ENCODE results near the gene ZNRD2. TPM values are rescaled to one million over a fixed set of nuclear protein-coding genes. Genes with fewer than 3 reads are reported as not detected.
A peak's percentile ranks its signal among the peaks of the same experiment; 100 is the strongest.

Gene ZNRD2
- polyA plus RNA-seq, 4 donors: 27.7 to 49.2 (median 35.0) TPM

- WGBS, 3 donors: 0 to 1% (median 0%) methylated on average over 24 to 50 of the region's 50 CpGs
- Histone ChIP-seq H3K4me3 (ENCODE audit: low read depth in 1 of 3, low read length in 3 of 3) (peak overlapping the region; percentile 75 to 91 (median 85)), H3K4me1 (ENCODE audit: control insufficient read depth in 3 of 3, insufficient read depth in 2 of 3, low read depth in 1 of 3, low read length in 2 of 3) (peaks cover 3 to 31% (median 12%) of the 10 kb centered on the region in 3 donors), H3K36me3 (ENCODE audit: control insufficient read depth in 3 of 3, insufficient read depth in 2 of 3, low read depth in 1 of 3, low read length in 3 of 3) (peaks cover 15 to 65% (median 19%) of the 10 kb centered on the region in 3 donors), H3K27ac (ENCODE audit: low read depth in 1 of 3, low read length in 2 of 3) (peak overlapping the region; percentile 77 to 98 (median 95)), H3K27me3 (ENCODE audit: control insufficient read depth in 3 of 3, insufficient read depth in 3 of 3, low read length in 3 of 3) (no peaks in the 10 kb centered on the region), H3K9me3 (ENCODE audit: control insufficient read depth in 2 of 2, insufficient read depth in 1 of 2, low read depth in 1 of 2, low read length in 1 of 2) (no peaks in the 10 kb centered on the region)
- peak in 1 of 2 donors; percentile 45 for DNase-seq
- no peak for FAIRE-seq
Measured at GRCh38 chr11:65615950-65616574, 45.8 kb downstream of the ZNRD2 start.

GRCh38 chr11:65616575-65617001 is 46.3 kb downstream of the ZNRD2 start:
- no peaks in the 10 kb centered on the region for H3K27me3 ChIP-seq (ENCODE audit: control insufficient read depth in 3 of 3, insufficient read depth in 3 of 3, low read length in 3 of 3)
- DNase-seq: peak in 1 of 2 donors; percentile 51
- H3K9me3 ChIP-seq (ENCODE audit: control insufficient read depth in 2 of 2, insufficient read depth in 1 of 2, low read depth in 1 of 2, low read length in 1 of 2): no peaks in the 10 kb centered on the region
- H3K36me3 ChIP-seq (ENCODE audit: control insufficient read depth in 3 of 3, insufficient read depth in 2 of 3, low read depth in 1 of 3, low read length in 3 of 3): peaks cover 15 to 65% (median 20%) of the 10 kb centered on the region in 3 donors
- peaks cover 3 to 26% (median 10%) of the 10 kb centered on the region in 3 donors for H3K4me1 ChIP-seq (ENCODE audit: control insufficient read depth in 3 of 3, insufficient read depth in 2 of 3, low read depth in 1 of 3, low read length in 2 of 3)
- WGBS, 3 donors: 20 to 52% (median 29%) methylated on average over 10 of the region's 10 CpGs
- H3K27ac ChIP-seq (ENCODE audit: low read depth in 1 of 3, low read length in 2 of 3): peak overlapping the region in 2 of 3 donors; percentile 1 to 31
- FAIRE-seq: no peak
- H3K4me3 ChIP-seq (ENCODE audit: low read depth in 1 of 3, low read length in 3 of 3): peak overlapping the region; percentile 75 to 91 (median 85)

GRCh38 chr11:65617136-65617850 is 47.0 kb downstream of the ZNRD2 start:
- DNase-seq (no peak), FAIRE-seq (no peak)
- H3K27me3 ChIP-seq (ENCODE audit: control insufficient read depth in 3 of 3, insufficient read depth in 3 of 3, low read length in 3 of 3): no peaks in the 10 kb centered on the region
- peaks cover 15 to 65% (median 20%) of the 10 kb centered on the region in 3 donors for H3K36me3 ChIP-seq (ENCODE audit: control insufficient read depth in 3 of 3, insufficient read depth in 2 of 3, low read depth in 1 of 3, low read length in 3 of 3)
- H3K4me3 ChIP-seq (ENCODE audit: low read depth in 1 of 3, low read length in 3 of 3): no peak overlapping the region
- WGBS, 3 donors: 87 to 92% (median 92%) methylated on average over 17 of the region's 17 CpGs
- H3K4me1 ChIP-seq (ENCODE audit: control insufficient read depth in 3 of 3, insufficient read depth in 2 of 3, low read depth in 1 of 3, low read length in 2 of 3): peaks cover 3 to 18% (median 5%) of the 10 kb centered on the region in 3 donors
- H3K9me3 ChIP-seq (ENCODE audit: control insufficient read depth in 2 of 2, insufficient read depth in 1 of 2, low read depth in 1 of 2, low read length in 1 of 2): no peaks in the 10 kb centered on the region
- no peak overlapping the region for H3K27ac ChIP-seq (ENCODE audit: low read depth in 1 of 3, low read length in 2 of 3)

- Histone ChIP-seq H3K9me3 (ENCODE audit: control insufficient read depth in 2 of 2, insufficient read depth in 1 of 2, low read depth in 1 of 2, low read length in 1 of 2) (no peaks in the 10 kb centered on the region), H3K27ac (ENCODE audit: low read depth in 1 of 3, low read length in 2 of 3) (no peak overlapping the region), H3K36me3 (ENCODE audit: control insufficient read depth in 3 of 3, insufficient read depth in 2 of 3, low read depth in 1 of 3, low read length in 3 of 3) (peaks cover 15 to 64% (median 23%) of the 10 kb centered on the region in 3 donors), H3K4me3 (ENCODE audit: low read depth in 1 of 3, low read length in 3 of 3) (no peak overlapping the region), H3K4me1 (ENCODE audit: control insufficient read depth in 3 of 3, insufficient read depth in 2 of 3, low read depth in 1 of 3, low read length in 2 of 3) (peaks cover 0 to 10% (median 3%) of the 10 kb centered on the region in 3 donors), H3K27me3 (ENCODE audit: control insufficient read depth in 3 of 3, insufficient read depth in 3 of 3, low read length in 3 of 3) (no peaks in the 10 kb centered on the region)
- 93 to 96% (median 96%) methylated on average over 24 to 33 of the region's 33 CpGs for WGBS, 3 donors
- no peak for FAIRE-seq
- DNase-seq: no peak
Measured at GRCh38 chr11:65617990-65618751, 47.9 kb downstream of the ZNRD2 start.

- H3K36me3 ChIP-seq (ENCODE audit: control insufficient read depth in 3 of 3, insufficient read depth in 2 of 3, low read depth in 1 of 3, low read length in 3 of 3): peaks cover 17 to 67% (median 23%) of the 10 kb centered on the region in 3 donors
- DNase-seq (no peak), FAIRE-seq (no peak)
- H3K4me1 ChIP-seq (ENCODE audit: control insufficient read depth in 3 of 3, insufficient read depth in 2 of 3, low read depth in 1 of 3, low read length in 2 of 3): peaks cover 0 to 8% (median 3%) of the 10 kb centered on the region in 3 donors
- WGBS, 3 donors: 92 to 96% (median 94%) methylated on average over 9 to 14 of the region's 14 CpGs
- H3K4me3 ChIP-seq (ENCODE audit: low read depth in 1 of 3, low read length in 3 of 3): no peak overlapping the region
- H3K27me3 ChIP-seq (ENCODE audit: control insufficient read depth in 3 of 3, insufficient read depth in 3 of 3, low read length in 3 of 3): no peaks in the 10 kb centered on the region
- H3K27ac ChIP-seq (ENCODE audit: low read depth in 1 of 3, low read length in 2 of 3): no peak overlapping the region
- no peaks in the 10 kb centered on the region for H3K9me3 ChIP-seq (ENCODE audit: control insufficient read depth in 2 of 2, insufficient read depth in 1 of 2, low read depth in 1 of 2, low read length in 1 of 2)
Measured at GRCh38 chr11:65618763-65619162, 48.5 kb downstream of the ZNRD2 start.

- 93 to 95% (median 94%) methylated on average over 26 to 29 of the region's 29 CpGs for WGBS, 3 donors
- no peak for FAIRE-seq
- Histone ChIP-seq H3K27me3 (ENCODE audit: control insufficient read depth in 3 of 3, insufficient read depth in 3 of 3, low read length in 3 of 3) (no peaks in the 10 kb centered on the region), H3K4me1 (ENCODE audit: control insufficient read depth in 3 of 3, insufficient read depth in 2 of 3, low read depth in 1 of 3, low read length in 2 of 3) (peaks cover 0 to 8% (median 3%) of the 10 kb centered on the region in 3 donors), H3K9me3 (ENCODE audit: control insufficient read depth in 2 of 2, insufficient read depth in 1 of 2, low read depth in 1 of 2, low read length in 1 of 2) (no peaks in the 10 kb centered on the region), H3K36me3 (ENCODE audit: control insufficient read depth in 3 of 3, insufficient read depth in 2 of 3, low read depth in 1 of 3, low read length in 3 of 3) (peaks cover 21 to 74% (median 23%) of the 10 kb centered on the region in 3 donors), H3K27ac (ENCODE audit: low read depth in 1 of 3, low read length in 2 of 3) (no peak overlapping the region), H3K4me3 (ENCODE audit: low read depth in 1 of 3, low read length in 3 of 3) (no peak overlapping the region)
- DNase-seq: no peak
Measured at GRCh38 chr11:65619281-65619928, 49.1 kb downstream of the ZNRD2 start.

- no peak overlapping the region for H3K27ac ChIP-seq (ENCODE audit: low read depth in 1 of 3, low read length in 2 of 3)
- peaks cover 24 to 86% (median 26%) of the 10 kb centered on the region in 3 donors for H3K36me3 ChIP-seq (ENCODE audit: control insufficient read depth in 3 of 3, insufficient read depth in 2 of 3, low read depth in 1 of 3, low read length in 3 of 3)
- FAIRE-seq (no peak), DNase-seq (no peak)
- peaks cover 0 to 8% (median 3%) of the 10 kb centered on the region in 3 donors for H3K4me1 ChIP-seq (ENCODE audit: control insufficient read depth in 3 of 3, insufficient read depth in 2 of 3, low read depth in 1 of 3, low read length in 2 of 3)
- no peak overlapping the region for H3K4me3 ChIP-seq (ENCODE audit: low read depth in 1 of 3, low read length in 3 of 3)
- no peaks in the 10 kb centered on the region for H3K9me3 ChIP-seq (ENCODE audit: control insufficient read depth in 2 of 2, insufficient read depth in 1 of 2, low read depth in 1 of 2, low read length in 1 of 2)
- H3K27me3 ChIP-seq (ENCODE audit: control insufficient read depth in 3 of 3, insufficient read depth in 3 of 3, low read length in 3 of 3): no peaks in the 10 kb centered on the region
- WGBS, 3 donors: 87 to 93% (median 92%) methylated on average over 19 of the region's 19 CpGs
Measured at GRCh38 chr11:65620666-65621065, 50.4 kb downstream of the ZNRD2 start.

- no peak overlapping the region for H3K27ac ChIP-seq (ENCODE audit: low read depth in 1 of 3, low read length in 2 of 3)
- H3K27me3 ChIP-seq (ENCODE audit: control insufficient read depth in 3 of 3, insufficient read depth in 3 of 3, low read length in 3 of 3): no peaks in the 10 kb centered on the region
- DNase-seq: no peak
- FAIRE-seq: no peak
- H3K4me3 ChIP-seq (ENCODE audit: low read depth in 1 of 3, low read length in 3 of 3): no peak overlapping the region
- peaks cover 0 to 8% (median 3%) of the 10 kb centered on the region in 3 donors for H3K4me1 ChIP-seq (ENCODE audit: control insufficient read depth in 3 of 3, insufficient read depth in 2 of 3, low read depth in 1 of 3, low read length in 2 of 3)
- peaks cover 25 to 94% (median 30%) of the 10 kb centered on the region in 3 donors for H3K36me3 ChIP-seq (ENCODE audit: control insufficient read depth in 3 of 3, insufficient read depth in 2 of 3, low read depth in 1 of 3, low read length in 3 of 3)
- H3K9me3 ChIP-seq (ENCODE audit: control insufficient read depth in 2 of 2, insufficient read depth in 1 of 2, low read depth in 1 of 2, low read length in 1 of 2): no peaks in the 10 kb centered on the region
- 94 to 96% (median 95%) methylated on average over 14 of the region's 14 CpGs for WGBS, 3 donors
Measured at GRCh38 chr11:65621460-65621859, 51.2 kb downstream of the ZNRD2 start.

Measured in small intestine (tissue), 7 donors.